GM19035 (cell line): ENCODE results near the gene INPPL1.

Experiments used
- ATAC-seq: cut with Tn5 transposase; IDR thresholded peaks from one replicate; pipeline ENCODE4 v1.9.1; 2021; ENCODE audit not compliant: unreplicated experiment

The INPPL1 gene

DNA sequence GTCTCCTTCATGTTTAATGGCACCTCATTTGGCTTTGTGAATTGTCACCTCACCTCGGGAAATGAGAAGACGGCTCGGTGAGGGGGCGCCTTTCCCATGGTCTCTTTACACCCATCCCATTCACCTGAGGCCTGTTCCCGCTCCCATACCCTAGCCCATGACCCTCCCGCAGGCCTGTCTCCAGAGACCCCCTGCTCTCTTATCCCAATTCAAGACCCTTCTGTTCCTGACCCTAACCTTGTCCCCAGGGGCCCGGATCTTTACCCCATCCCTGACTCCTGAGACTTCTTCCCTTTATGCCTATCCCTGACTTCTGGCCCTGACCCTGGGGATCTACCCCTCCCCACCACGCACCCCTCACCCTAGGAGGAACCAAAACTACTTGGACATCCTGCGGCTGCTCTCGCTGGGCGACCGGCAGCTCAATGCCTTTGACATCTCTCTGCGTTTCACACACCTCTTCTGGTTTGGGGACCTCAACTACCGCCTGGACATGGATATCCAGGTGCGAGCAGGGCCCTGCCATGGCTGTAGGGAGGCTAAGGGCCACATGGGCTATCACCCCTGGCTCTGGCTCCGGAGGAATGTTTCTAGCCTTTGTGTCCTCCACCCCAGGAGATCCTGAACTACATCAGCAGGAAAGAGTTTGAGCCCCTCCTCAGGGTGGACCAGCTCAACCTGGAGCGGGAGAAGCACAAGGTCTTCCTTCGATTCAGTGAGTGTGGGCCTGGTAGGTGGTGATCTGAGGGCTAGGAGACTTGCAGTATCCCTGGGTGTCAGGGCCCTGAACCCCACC is 7.9 kb downstream of the INPPL1 start:
- no peak for ATAC-seq

DNA sequence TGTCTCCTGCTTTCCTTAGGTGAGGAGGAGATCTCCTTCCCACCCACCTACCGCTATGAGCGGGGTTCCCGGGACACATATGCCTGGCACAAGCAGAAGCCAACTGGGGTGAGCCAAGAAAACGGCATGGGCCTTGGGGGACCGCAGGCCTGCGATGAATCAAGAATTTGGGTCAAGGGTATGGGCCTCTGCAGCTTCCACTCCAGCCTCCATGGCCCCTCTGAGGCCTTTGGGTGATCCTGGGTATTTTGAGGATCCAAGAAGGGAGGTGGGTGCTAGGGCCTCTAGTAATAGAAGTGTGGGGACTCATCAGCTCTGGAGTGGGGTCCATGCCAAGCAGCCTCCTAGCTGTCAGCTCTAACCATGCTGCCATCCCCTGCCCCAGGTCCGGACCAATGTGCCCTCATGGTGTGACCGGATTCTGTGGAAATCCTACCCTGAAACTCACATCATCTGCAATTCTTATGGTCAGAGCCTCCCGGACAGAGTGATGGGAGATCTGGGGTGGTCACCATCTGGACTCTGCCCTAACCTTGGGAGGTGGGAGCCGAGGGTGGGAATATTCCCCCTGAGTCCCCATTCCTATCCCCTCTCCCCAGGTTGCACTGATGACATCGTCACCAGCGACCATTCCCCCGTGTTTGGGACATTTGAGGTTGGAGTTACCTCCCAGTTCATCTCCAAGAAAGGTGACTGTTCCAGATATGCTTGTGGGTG is 8.6 kb downstream of the INPPL1 start:
- ATAC-seq = no peak

- no peak for ATAC-seq
These were observed 9.4 kb downstream of the INPPL1 start for GRCh38 chr11:72233773-72234513.

GRCh38 chr11:72234514-72234830 is 9.9 kb downstream of the INPPL1 start:
- no peak for ATAC-seq

DNA sequence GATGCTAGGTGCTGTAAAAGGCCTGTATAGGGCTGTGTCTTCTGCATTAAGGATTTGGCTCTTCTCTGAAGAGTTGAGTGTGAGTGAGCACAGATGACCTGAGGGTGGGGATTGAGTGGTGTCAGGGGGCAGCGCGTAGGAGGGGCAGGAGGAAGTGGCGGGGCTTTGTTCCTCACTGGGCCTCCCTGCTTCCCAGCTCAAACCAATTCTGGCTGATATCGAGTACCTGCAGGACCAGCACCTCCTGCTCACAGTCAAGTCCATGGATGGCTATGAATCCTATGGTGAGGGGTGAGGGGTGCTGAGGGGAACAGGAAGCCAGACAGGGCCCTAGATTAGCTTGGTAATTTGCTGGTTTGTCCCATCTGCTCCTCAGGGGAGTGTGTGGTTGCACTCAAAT is 10.4 kb downstream of the INPPL1 start:
- ATAC-seq = no peak

DNA sequence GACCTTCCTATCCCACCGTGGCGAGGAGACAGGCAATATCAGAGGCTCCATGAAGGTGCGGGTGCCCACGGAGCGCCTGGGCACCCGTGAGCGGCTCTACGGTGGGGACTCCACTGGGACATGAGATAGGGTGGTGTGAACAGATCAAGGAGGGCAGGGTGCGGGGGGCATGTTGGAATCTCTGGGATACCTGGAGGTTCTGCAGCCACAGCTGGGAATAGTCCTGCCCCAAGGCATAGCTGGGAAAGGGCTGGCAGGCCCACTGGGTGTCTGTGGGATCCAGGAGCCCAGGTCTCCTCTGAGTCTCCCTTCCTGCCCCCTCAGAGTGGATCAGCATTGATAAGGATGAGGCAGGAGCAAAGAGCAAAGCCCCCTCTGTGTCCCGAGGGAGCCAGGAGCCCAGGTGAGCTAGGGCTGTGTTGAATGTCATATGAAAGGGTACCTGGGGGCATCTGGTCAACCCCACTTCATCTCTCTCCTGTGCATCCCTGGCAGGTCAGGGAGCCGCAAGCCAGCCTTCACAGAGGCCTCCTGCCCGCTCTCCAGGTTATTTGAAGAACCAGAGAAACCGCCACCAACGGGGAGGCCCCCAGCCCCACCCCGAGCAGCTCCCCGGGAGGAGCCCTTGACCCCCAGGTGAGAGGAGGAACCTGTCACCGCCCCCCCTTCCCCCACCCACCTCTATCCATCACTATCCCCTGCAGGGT is 10.9 kb downstream of the INPPL1 start:
- no peak for ATAC-seq

GRCh38 chr11:72236083-72236697 is 11.6 kb downstream of the INPPL1 start:
- no peak for ATAC-seq

DNA sequence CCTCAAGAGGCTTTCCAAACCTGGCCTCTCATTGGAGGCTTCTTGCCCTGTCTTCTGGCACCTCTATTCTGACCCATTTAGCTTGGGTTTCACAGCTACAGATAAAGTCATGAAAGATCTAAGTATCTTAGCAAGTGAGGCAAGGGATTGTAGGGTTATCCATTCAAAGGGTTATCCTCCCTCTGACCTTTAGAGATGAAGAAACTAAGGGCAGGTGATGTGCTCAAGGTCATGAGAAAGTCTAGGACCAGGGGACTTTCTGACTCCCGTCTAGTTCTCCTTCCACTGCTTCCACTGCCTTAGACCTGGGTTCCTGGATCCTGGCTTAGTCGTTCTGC is 12.2 kb downstream of the INPPL1 start:
- no peak for ATAC-seq

DNA sequence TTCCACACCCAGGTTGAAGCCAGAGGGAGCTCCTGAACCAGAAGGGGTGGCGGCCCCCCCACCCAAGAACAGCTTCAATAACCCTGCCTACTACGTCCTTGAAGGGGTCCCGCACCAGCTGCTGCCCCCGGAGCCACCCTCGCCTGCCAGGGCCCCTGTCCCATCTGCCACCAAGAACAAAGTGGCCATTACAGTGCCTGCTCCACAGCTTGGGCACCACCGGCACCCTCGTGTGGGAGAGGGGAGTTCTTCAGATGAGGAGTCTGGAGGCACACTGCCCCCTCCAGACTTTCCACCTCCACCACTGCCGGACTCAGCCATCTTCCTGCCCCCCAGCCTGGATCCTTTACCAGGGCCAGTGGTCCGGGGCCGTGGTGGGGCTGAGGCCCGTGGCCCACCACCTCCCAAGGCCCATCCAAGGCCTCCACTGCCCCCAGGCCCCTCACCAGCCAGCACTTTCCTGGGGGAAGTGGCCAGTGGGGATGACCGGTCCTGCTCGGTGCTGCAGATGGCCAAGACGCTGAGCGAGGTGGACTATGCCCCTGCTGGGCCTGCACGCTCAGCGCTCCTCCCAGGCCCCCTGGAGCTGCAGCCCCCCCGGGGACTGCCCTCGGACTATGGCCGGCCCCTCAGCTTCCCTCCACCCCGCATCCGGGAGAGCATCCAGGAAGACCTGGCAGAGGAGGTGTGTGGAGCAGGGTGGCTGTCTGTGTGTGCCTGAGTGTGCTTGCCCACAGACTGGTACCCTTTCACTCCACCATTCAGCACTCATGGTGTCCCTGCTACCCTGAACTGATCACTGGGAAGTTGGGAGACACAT is 12.8 kb downstream of the INPPL1 start:
- ATAC-seq = no peak

DNA sequence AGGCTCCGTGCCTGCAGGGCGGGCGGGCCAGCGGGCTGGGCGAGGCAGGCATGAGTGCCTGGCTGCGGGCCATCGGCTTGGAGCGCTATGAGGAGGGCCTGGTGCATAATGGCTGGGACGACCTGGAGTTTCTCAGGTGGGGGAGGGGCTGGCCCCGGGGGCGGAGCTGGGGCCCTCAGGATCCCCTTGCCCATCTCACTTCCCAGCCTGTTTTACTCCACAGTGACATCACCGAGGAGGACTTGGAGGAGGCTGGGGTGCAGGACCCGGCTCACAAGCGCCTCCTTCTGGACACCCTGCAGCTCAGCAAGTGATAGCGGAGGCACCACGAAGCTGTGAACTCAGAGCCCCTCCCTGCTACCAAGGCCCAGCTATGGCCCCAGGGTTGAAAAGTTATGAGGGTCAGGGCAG is 13.5 kb downstream of the INPPL1 start:
- ATAC-seq = no peak

DNA sequence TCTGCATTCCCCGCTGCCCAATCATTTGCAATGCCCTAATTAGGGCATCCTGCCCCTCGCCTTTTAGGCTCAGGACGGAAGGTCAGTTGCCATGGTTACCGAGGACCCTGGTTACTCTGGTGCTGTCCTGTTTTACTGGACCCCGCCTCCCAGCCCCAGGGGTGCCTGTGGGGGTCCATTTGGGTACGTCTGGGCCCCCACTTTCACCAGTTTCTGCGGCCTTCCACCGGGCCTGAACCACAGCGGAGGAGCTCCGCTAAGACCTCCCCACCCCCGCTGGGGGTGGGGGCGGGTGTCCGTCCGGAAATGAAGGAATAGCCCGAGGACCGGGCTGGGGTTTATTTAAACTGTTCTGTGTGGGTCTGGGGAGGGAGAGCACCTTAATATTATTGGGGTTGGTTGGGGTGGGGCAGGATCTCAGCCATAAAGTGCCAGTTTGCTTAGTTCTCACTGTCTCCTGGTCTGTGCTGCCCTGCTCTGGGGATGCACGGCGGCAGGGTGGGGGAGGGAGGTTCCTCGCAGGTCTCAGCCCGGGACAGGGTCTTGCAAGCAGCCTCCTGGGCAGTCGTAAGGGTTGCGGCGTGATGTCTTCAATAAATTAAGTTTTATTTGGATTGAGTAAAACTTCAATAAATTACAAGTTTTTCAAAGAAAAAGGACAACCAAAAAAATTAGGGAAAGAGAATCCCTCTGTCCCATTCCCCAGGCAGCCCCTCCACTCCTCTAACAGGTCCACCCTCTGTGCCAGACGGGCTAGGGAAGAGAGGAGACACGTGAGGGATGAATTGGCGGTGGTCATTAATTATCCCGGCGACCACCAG is 14.1 kb downstream of the INPPL1 start:
- ATAC-seq = no peak

DNA sequence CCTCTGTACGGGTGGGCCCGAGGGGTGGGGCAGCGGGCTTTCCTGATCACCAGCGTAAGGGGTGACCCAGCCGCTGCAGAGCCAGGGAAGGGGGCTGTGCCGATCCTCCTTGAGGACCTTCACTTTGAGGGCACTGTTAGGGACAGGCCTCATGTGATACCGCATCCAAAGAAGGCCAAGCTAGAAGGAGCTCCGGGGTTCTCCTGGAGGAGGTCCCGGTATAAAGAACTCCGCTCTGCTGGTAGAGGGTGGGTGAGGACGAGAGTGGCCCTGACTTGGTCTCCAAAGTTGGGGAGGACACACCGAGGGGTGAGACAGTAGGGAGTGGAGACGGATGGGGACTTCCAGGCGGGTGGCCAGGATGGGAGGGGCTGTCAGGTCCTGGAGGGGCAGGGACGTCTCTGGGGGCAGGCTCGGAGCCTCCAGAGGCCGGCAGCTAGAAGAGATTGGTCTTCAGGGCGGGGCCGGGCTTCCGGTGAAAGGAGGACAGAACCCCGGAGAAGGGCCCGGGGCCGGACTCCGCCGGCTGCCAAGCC is 14.8 kb downstream of the INPPL1 start:
- ATAC-seq = no peak

DNA sequence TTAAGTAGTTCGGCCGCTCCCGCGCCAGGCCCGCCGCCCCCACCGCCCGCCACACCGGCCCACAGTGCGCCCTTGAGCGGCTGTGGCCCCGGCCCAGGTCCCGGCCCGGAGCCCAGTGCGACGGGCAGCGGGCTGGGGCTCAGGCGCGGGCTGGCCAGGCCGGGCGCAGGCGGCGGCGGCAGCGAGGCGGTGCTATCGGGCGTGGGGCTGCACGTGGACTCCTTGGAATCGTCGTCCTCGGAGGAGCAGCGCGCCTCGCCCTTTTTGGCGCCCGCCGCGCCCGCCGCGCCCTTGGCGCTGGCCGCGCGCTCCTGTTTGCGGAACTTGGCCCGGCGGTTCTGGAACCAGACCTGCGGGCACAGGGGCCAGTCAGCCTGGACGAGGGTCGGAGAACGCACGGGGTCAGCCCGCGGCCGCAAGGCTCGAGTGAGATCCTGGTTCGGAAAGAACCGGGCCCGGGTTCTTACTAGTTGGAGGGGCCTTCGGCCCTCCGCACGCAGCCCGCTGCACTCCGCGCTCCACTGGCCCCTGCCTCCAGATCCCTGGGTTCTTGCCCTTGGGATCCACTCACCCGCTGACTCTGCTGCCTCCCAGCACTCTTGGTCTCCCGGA is 15.4 kb downstream of the INPPL1 start:
- no peak for ATAC-seq

DNA sequence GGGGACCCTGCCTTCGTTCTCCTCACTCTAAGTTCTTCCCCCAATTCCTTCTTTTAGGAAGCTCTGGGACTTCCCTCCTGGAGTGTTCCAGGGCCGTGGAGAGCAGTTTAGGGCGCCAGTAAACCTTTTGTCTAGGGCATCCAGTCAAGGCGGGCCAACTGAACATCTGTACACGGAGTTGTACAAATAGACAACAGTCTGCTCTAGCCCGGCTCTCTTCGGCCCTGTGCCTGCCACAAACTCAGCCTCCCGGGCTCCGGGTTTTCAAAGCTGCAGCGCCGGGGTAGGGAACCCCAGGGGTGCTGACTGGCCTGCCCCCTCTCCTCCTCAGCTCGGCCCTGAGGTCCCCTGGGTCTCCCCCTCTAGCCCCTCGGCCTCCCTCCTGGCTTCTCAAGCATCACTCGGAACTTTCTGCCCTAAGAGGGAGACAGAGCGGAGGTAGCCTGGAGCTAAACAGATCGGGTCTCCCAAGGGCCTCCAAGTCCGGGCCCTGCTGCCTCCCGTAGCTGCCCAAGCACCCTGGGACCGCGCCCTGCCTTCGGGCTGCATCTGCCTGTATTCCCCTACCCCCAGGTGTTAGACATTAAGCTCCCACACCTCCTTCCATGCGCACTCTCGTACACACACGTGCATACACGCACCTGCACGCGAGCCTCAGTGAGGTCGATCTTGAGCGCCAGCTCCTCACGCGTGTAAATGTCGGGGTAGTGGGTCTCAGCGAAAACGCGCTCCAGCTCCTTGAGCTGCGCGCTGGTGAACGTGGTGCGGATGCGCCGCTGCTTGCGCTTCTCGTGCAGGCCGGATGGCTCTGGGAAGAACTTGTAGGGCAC is 16.1 kb downstream of the INPPL1 start:
- no peak for ATAC-seq

GRCh38 chr11:72241291-72241781 is 16.8 kb downstream of the INPPL1 start:
- ATAC-seq = no peak

DNA sequence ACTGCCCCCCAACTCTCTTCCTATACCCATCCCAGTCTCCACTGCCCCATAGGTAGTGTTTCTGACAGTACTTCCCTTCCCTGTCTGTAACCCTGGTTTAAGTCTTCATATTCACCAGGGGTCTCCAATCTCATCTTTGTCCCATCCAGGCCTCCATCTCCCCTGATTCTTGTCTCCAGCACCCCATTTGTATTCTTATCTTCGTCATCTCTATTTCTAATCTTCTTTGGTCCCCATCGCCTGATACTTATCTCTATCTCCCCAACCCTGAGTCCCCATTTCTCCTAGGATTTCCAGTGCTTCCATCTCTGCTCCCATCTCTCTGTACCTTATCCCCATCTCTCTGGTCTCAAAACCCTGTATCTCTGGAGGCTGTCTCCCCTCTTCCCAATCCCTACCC is 17.6 kb downstream of the INPPL1 start:
- ATAC-seq = no peak

DNA sequence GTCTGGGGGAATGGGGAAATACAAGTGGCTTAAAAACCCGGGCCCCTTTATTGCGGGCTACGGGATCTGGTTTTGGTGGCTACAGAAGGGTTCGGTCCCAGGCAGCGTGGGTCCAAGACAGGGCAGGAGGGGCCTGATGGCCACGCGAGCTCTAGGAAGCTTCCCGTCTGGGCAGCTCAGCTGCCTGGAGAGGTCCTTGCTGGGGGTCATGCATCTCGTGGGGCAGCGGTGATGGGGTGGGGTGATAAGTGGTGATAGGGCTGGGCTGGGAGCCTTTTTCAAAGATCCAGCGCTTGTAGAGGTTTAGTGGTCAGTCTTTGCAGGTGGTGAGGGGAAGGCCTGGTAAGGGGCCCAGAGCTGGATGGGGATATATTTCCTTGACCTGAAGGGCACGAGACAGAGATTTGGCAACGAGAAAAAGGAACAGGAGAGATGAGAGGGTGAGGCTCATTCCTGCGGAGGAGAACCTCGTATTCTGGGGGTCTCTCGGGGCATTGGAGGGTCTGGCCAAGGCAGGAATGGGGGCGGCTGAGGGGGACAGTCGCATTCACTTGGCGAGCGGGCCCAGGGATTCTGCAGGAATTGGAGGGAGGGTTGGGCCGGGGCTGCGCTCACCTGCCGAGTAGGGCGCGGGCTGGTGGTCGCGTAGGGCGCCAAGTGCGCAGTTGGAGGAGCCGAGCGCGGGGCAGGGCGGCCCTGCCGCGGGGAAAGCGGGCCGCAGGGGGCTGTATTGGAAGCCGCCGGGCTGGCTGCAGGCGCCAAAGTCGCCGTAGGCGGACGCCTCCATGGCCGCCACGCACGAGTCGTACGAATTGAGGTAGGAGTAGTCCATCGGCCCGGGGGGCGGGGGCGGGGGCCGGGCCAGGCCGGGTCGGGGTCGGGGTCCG is 18.8 kb downstream of the INPPL1 start:
- ATAC-seq = no peak
